GM19452 (cell line): Measurements from ENCODE around the gene CAMK1D.

Experiments used
- ATAC-seq: cut with Tn5 transposase; IDR thresholded peaks from one replicate; pipeline ENCODE4 v1.9.1; 2021; ENCODE audit not compliant: unreplicated experiment

CAMK1D gene

GRCh38 chr10:12642036-12642435 lies 292.7 kb downstream of the CAMK1D start:
- ATAC-seq: no peak

- ATAC-seq: no peak
These were observed 293.9 kb downstream of the CAMK1D start for GRCh38 chr10:12643279-12643678.

- ATAC-seq: no peak
These were observed 295.2 kb downstream of the CAMK1D start for GRCh38 chr10:12644380-12645144.

- ATAC-seq: no peak
These were observed 296.1 kb downstream of the CAMK1D start for GRCh38 chr10:12645449-12645848.

- ATAC-seq: no peak
These were observed 299.8 kb downstream of the CAMK1D start for GRCh38 chr10:12649012-12649584.

- no peak for ATAC-seq
These were observed 300.8 kb downstream of the CAMK1D start for GRCh38 chr10:12650122-12650521.

GRCh38 chr10:12650538-12651298 lies 301.4 kb downstream of the CAMK1D start:
- ATAC-seq: no peak

- no peak for ATAC-seq
These were observed 306.6 kb downstream of the CAMK1D start for GRCh38 chr10:12655940-12656339.

- no peak for ATAC-seq
These were observed 307.3 kb downstream of the CAMK1D start for GRCh38 chr10:12656518-12657142.

- ATAC-seq: no peak
These were observed 308.1 kb downstream of the CAMK1D start for GRCh38 chr10:12657489-12657888.

GRCh38 chr10:12658526-12658925 lies 309.2 kb downstream of the CAMK1D start:
- ATAC-seq: no peak

- no peak for ATAC-seq
These were observed 310.4 kb downstream of the CAMK1D start for GRCh38 chr10:12659706-12660105.

- ATAC-seq: no peak
These were observed 311.5 kb downstream of the CAMK1D start for GRCh38 chr10:12660812-12661211.

GRCh38 chr10:12661671-12662070 lies 312.3 kb downstream of the CAMK1D start:
- no peak for ATAC-seq

- no peak for ATAC-seq
These were observed 314.5 kb downstream of the CAMK1D start for GRCh38 chr10:12663863-12664262.

- ATAC-seq: no peak
These were observed 316.2 kb downstream of the CAMK1D start for GRCh38 chr10:12665501-12665900.

GRCh38 chr10:12667052-12667451 lies 317.7 kb downstream of the CAMK1D start:
- no peak for ATAC-seq

GRCh38 chr10:12668634-12669033 lies 319.3 kb downstream of the CAMK1D start:
- ATAC-seq: no peak

GRCh38 chr10:12670004-12670403 lies 320.7 kb downstream of the CAMK1D start:
- no peak for ATAC-seq

- ATAC-seq: no peak
These were observed 325.8 kb downstream of the CAMK1D start for GRCh38 chr10:12675186-12675585.

- no peak for ATAC-seq
These were observed 330.3 kb downstream of the CAMK1D start for GRCh38 chr10:12679636-12680035.

GRCh38 chr10:12681252-12681651 lies 331.9 kb downstream of the CAMK1D start:
- ATAC-seq: no peak
